K562 (cell line): ENCODE data around the gene ELMO3. TPM values are rescaled to one million over a fixed set of nuclear protein-coding genes. Genes with fewer than 3 reads are reported as not detected.

Source experiments
- GMEB1 ChIP-seq: fragments of 250-450 bp; sonication (Bioruptor Pico); IDR thresholded peaks from 2 replicates; pipeline ENCODE4 v1.4.0; 2020; ENCODE audit warnings: mild to moderate bottlenecking
- IRF9 ChIP-seq: fragments of 450-650 bp; IDR thresholded peaks from 2 replicates; pipeline ENCODE4 v1.6.1; 2016; ENCODE audit warnings: missing biosample characterization, missing genetic modification characterization
- MGA ChIP-seq: fragments of 450-650 bp; IDR thresholded peaks from 2 replicates; pipeline ENCODE4 v1.6.1; 2016; ENCODE audit warnings: mild to moderate bottlenecking, moderate library complexity
- RBBP5 ChIP-seq: fragments of 200-600 bp; sonication (generic); IDR thresholded peaks from 2 replicates; pipeline ENCODE4 v1.6.1; 2012; ENCODE audit warnings: borderline replicate concordance, mild to moderate bottlenecking, low read length, control low read depth, inconsistent platforms; ENCODE audit not compliant: insufficient read depth, poor library complexity, severe bottlenecking
- RBM22 ChIP-seq: fragments of 200-400 bp; formaldehyde crosslinking; IDR thresholded peaks from 2 replicates; pipeline ENCODE4 v1.6.1; 2018; ENCODE audit warnings: low read length, low read depth; ENCODE audit not compliant: poor library complexity, severe bottlenecking
- VEZF1 ChIP-seq: fragments of 200-800 bp; sonication (Bioruptor generic); IDR thresholded peaks from 2 replicates; pipeline ENCODE4 v1.6.1; 2017; ENCODE audit warnings: missing genetic modification characterization, missing compliant biosample characterization
- ZFP1 ChIP-seq: fragments of 450-650 bp; formaldehyde crosslinking; IDR thresholded peaks from 2 replicates; pipeline ENCODE4 v1.4.0; 2020; ENCODE audit warnings: mild to moderate bottlenecking, mixed read lengths
- polyA plus RNA-seq, 8 experiments: library from polyadenylated mRNA; depleted of rRNA in 4 of 8; stranded (reverse) in 5 of 8; unstranded in 3 of 8; fragments of >200 nt; fragmentation: Nextera tagmentation in 2 of 8; fragmentation: Illumina TruSeq in 1 of 8; extraction: Ambion mirVana in 2 of 8; extraction: Trizol in 1 of 8; gene quantifications; 2 replicates each; pipeline versions ENCODE4 v1.2.1 to v1.2.3, GENCODE V29; 2011 to 2014; ENCODE audit warnings: inconsistent platforms in 1 of 8, missing spikeins in 1 of 8
- total RNA-seq, 7 experiments: library from RNA; depleted of rRNA in 6 of 7; stranded (reverse); fragments of >200 nt in 6 of 7; fragmentation: Illumina TruSeq in 2 of 7; extraction: Trizol in 2 of 7; gene quantifications; 2 replicates each; pipeline versions ENCODE4 v1.2.1 to v1.2.3, GENCODE V29; 2011 to 2021; ENCODE audit warnings: low replicate concordance in 1 of 7

The ELMO3 gene
- total and polyA plus RNA-seq, 9 of the 15 experiments (the other 6 are each of a cell fraction or from before 2014, with no cell fraction given), result 0.04 to 5.1 (median 1.5) TPM

GRCh38 chr16:67170168-67170948 is 28.6 kb upstream of the ELMO3 start, which contains the start of gene NOL3 (continued):
- 0 out of 2 replicates have a peak, but pooled peaks have one; percentile 37 for TF ChIP-seq MGA
- TF ChIP-seq ZFP1, result no peak
- TF ChIP-seq RBM22, result no peak
- TF ChIP-seq IRF9 (tag), result no peak
- TF ChIP-seq VEZF1 (CRISPR knock-in tag), result peak; percentile 97
- TF ChIP-seq GMEB1, result no peak
- TF ChIP-seq RBBP5, result peak; percentile 52
